Measurements from ENCODE around the gene CHIT1.
"Not testable (repeated sequence)": the region's sequence is repeated elsewhere in the genome, so short reads cannot be mapped to it uniquely, and the experiment has no call there.

CHIT1 gene

GRCh38 chr1:203238535-203238934 is 9.1 kb upstream of the CHIT1 start:
- Histone ChIP-seq H3K79me2 (ENCODE audit: control insufficient read depth, insufficient read depth, low read length, unreplicated experiment) (no peaks in the 10 kb centered on the region), H3K27ac (ENCODE audit: low read depth, low read length) (no peak overlapping the region), H3K27me3 (ENCODE audit: insufficient read depth, low read length) (peaks cover 59% of the 10 kb centered on the region), H3K4me3 (ENCODE audit: low read depth, low read length) (no peak overlapping the region), H3K4me1 (ENCODE audit: control insufficient read depth, insufficient read depth, low read length, unreplicated experiment) (no peaks in the 10 kb centered on the region), H2AFZ (ENCODE audit: low read length, unreplicated experiment) (no peak overlapping the region), H3K36me3 (ENCODE audit: insufficient read depth, low read length) (no peaks in the 10 kb centered on the region)

GRCh38 chr1:203234901-203235300 is 5.4 kb upstream of the CHIT1 start:
- H3K79me2 ChIP-seq (ENCODE audit: control insufficient read depth, insufficient read depth, low read length, unreplicated experiment): not testable (repeated sequence)

GRCh38 chr1:203228670-203229069 is 803 bp downstream of the CHIT1 start:
- Histone ChIP-seq H3K4me3 (ENCODE audit: low read depth, low read length) (no peak overlapping the region), H3K79me2 (ENCODE audit: control insufficient read depth, insufficient read depth, low read length, unreplicated experiment) (no peaks in the 10 kb centered on the region), H3K36me3 (ENCODE audit: insufficient read depth, low read length) (no peaks in the 10 kb centered on the region), H3K27ac (ENCODE audit: low read depth, low read length) (no peak overlapping the region), H3K27me3 (ENCODE audit: insufficient read depth, low read length) (peaks cover 92% of the 10 kb centered on the region), H3K4me1 (ENCODE audit: control insufficient read depth, insufficient read depth, low read length, unreplicated experiment) (no peaks in the 10 kb centered on the region), H2AFZ (ENCODE audit: low read length, unreplicated experiment) (no peak overlapping the region)

More at GRCh38 chr1:203234901-203235300, 5.4 kb upstream of the CHIT1 start:
- not testable (repeated sequence) for H3K36me3 ChIP-seq (ENCODE audit: insufficient read depth, low read length); H3K27ac ChIP-seq (ENCODE audit: low read depth, low read length); H2AFZ ChIP-seq (ENCODE audit: low read length, unreplicated experiment); H3K4me1 ChIP-seq (ENCODE audit: control insufficient read depth, insufficient read depth, low read length, unreplicated experiment); H3K4me3 ChIP-seq (ENCODE audit: low read depth, low read length)
- peaks cover 66% of the 10 kb centered on the region for H3K27me3 ChIP-seq (ENCODE audit: insufficient read depth, low read length)

GRCh38 chr1:203227371-203228083 is 1.9 kb downstream of the CHIT1 start:
- H3K36me3 ChIP-seq (ENCODE audit: insufficient read depth, low read length): no peaks in the 10 kb centered on the region
- H3K4me3 ChIP-seq (ENCODE audit: low read depth, low read length): no peak overlapping the region
- H3K79me2 ChIP-seq (ENCODE audit: control insufficient read depth, insufficient read depth, low read length, unreplicated experiment): no peaks in the 10 kb centered on the region
- H3K27ac ChIP-seq (ENCODE audit: low read depth, low read length): no peak overlapping the region
- H2AFZ ChIP-seq (ENCODE audit: low read length, unreplicated experiment): no peak overlapping the region
- H3K27me3 ChIP-seq (ENCODE audit: insufficient read depth, low read length): peaks cover 93% of the 10 kb centered on the region
- no peaks in the 10 kb centered on the region for H3K4me1 ChIP-seq (ENCODE audit: control insufficient read depth, insufficient read depth, low read length, unreplicated experiment)

- no peaks in the 10 kb centered on the region for H3K79me2 ChIP-seq (ENCODE audit: control insufficient read depth, insufficient read depth, low read length, unreplicated experiment)
- peaks cover 78% of the 10 kb centered on the region for H3K27me3 ChIP-seq (ENCODE audit: insufficient read depth, low read length)
- no peak overlapping the region for H3K27ac ChIP-seq (ENCODE audit: low read depth, low read length)
- no peak overlapping the region for H3K4me3 ChIP-seq (ENCODE audit: low read depth, low read length)
- no peaks in the 10 kb centered on the region for H3K36me3 ChIP-seq (ENCODE audit: insufficient read depth, low read length)
- H2AFZ ChIP-seq (ENCODE audit: low read length, unreplicated experiment): no peak overlapping the region
- H3K4me1 ChIP-seq (ENCODE audit: control insufficient read depth, insufficient read depth, low read length, unreplicated experiment): no peaks in the 10 kb centered on the region
Observed at GRCh38 chr1:203225071-203225470, 4.4 kb downstream of the CHIT1 start.

- Histone ChIP-seq H3K27ac (ENCODE audit: low read depth, low read length) (no peak overlapping the region), H3K79me2 (ENCODE audit: control insufficient read depth, insufficient read depth, low read length, unreplicated experiment) (no peaks in the 10 kb centered on the region), H3K36me3 (ENCODE audit: insufficient read depth, low read length) (no peaks in the 10 kb centered on the region), H3K4me1 (ENCODE audit: control insufficient read depth, insufficient read depth, low read length, unreplicated experiment) (no peaks in the 10 kb centered on the region), H3K4me3 (ENCODE audit: low read depth, low read length) (no peak overlapping the region), H2AFZ (ENCODE audit: low read length, unreplicated experiment) (no peak overlapping the region), H3K27me3 (ENCODE audit: insufficient read depth, low read length) (peaks cover 77% of the 10 kb centered on the region)
Observed at GRCh38 chr1:203223012-203223775, 6.3 kb downstream of the CHIT1 start.

- no peaks in the 10 kb centered on the region for H3K4me1 ChIP-seq (ENCODE audit: control insufficient read depth, insufficient read depth, low read length, unreplicated experiment)
- no peak overlapping the region for H2AFZ ChIP-seq (ENCODE audit: low read length, unreplicated experiment)
- no peaks in the 10 kb centered on the region for H3K36me3 ChIP-seq (ENCODE audit: insufficient read depth, low read length)
- peaks cover 55% of the 10 kb centered on the region for H3K27me3 ChIP-seq (ENCODE audit: insufficient read depth, low read length)
- no peak overlapping the region for H3K27ac ChIP-seq (ENCODE audit: low read depth, low read length)
- no peak overlapping the region for H3K4me3 ChIP-seq (ENCODE audit: low read depth, low read length)
- no peaks in the 10 kb centered on the region for H3K79me2 ChIP-seq (ENCODE audit: control insufficient read depth, insufficient read depth, low read length, unreplicated experiment)
Observed at GRCh38 chr1:203219934-203220333, 9.5 kb downstream of the CHIT1 start.

- Histone ChIP-seq H3K36me3 (ENCODE audit: insufficient read depth, low read length) (no peaks in the 10 kb centered on the region), H3K27ac (ENCODE audit: low read depth, low read length) (no peak overlapping the region), H3K79me2 (ENCODE audit: control insufficient read depth, insufficient read depth, low read length, unreplicated experiment) (no peaks in the 10 kb centered on the region), H3K27me3 (ENCODE audit: insufficient read depth, low read length) (peaks cover 48% of the 10 kb centered on the region), H3K4me1 (ENCODE audit: control insufficient read depth, insufficient read depth, low read length, unreplicated experiment) (no peaks in the 10 kb centered on the region), H3K4me3 (ENCODE audit: low read depth, low read length) (no peak overlapping the region), H2AFZ (ENCODE audit: low read length, unreplicated experiment) (no peak overlapping the region)
Observed at GRCh38 chr1:203219171-203219570, 10.3 kb downstream of the CHIT1 start.

- Histone ChIP-seq H2AFZ (ENCODE audit: low read length, unreplicated experiment) (no peak overlapping the region), H3K27ac (ENCODE audit: low read depth, low read length) (no peak overlapping the region), H3K4me1 (ENCODE audit: control insufficient read depth, insufficient read depth, low read length, unreplicated experiment) (no peaks in the 10 kb centered on the region), H3K36me3 (ENCODE audit: insufficient read depth, low read length) (no peaks in the 10 kb centered on the region), H3K79me2 (ENCODE audit: control insufficient read depth, insufficient read depth, low read length, unreplicated experiment) (no peaks in the 10 kb centered on the region), H3K27me3 (ENCODE audit: insufficient read depth, low read length) (peaks cover 33% of the 10 kb centered on the region), H3K4me3 (ENCODE audit: low read depth, low read length) (no peak overlapping the region)
Observed at GRCh38 chr1:203217668-203218067, 11.8 kb downstream of the CHIT1 start.

- peaks cover 30% of the 10 kb centered on the region for H3K27me3 ChIP-seq (ENCODE audit: insufficient read depth, low read length)
- H3K4me1 ChIP-seq (ENCODE audit: control insufficient read depth, insufficient read depth, low read length, unreplicated experiment): no peaks in the 10 kb centered on the region
- H3K4me3 ChIP-seq (ENCODE audit: low read depth, low read length): no peak overlapping the region
Observed at GRCh38 chr1:203217139-203217655, 12.3 kb downstream of the CHIT1 start.

More at GRCh38 chr1:203217139-203217655, 12.3 kb downstream of the CHIT1 start:
- Histone ChIP-seq H3K36me3 (ENCODE audit: insufficient read depth, low read length) (no peaks in the 10 kb centered on the region), H3K27ac (ENCODE audit: low read depth, low read length) (no peak overlapping the region), H3K79me2 (ENCODE audit: control insufficient read depth, insufficient read depth, low read length, unreplicated experiment) (no peaks in the 10 kb centered on the region), H2AFZ (ENCODE audit: low read length, unreplicated experiment) (no peak overlapping the region)
